ENCODE data around the gene AADAC.
"Not testable (repeated sequence)": the region's sequence is repeated elsewhere in the genome, so short reads cannot be mapped to it uniquely, and the experiment has no call there.

The AADAC gene

GRCh38 chr3:151813799-151814198, at the start of gene AADAC:
Gene AADAC (plus strand): TSS chr3:151814116. CDS start chr3:151814163, 47 bp downstream.
- Histone ChIP-seq H3K4me1 (ENCODE audit: control insufficient read depth, insufficient read depth, low read length) (no peaks in the 10 kb centered on the region), H3K9me3 (ENCODE audit: control insufficient read depth, insufficient read depth, low read length) (no peaks in the 10 kb centered on the region), H3K36me3 (ENCODE audit: control insufficient read depth, insufficient read depth, low read length) (no peaks in the 10 kb centered on the region), H3K27me3 (ENCODE audit: control insufficient read depth, insufficient read depth, low read length) (no peaks in the 10 kb centered on the region), H3K9ac (ENCODE audit: low read depth, low read length) (no peak within 1 kb of the TSS), H3K4me3 (ENCODE audit: low read depth, low read length) (no peak within 1 kb of the TSS)

GRCh38 chr3:151764699-151765098, 49.2 kb upstream of the AADAC start:
- not testable (repeated sequence) for H3K4me3 ChIP-seq (ENCODE audit: low read depth, low read length); H3K4me1 ChIP-seq (ENCODE audit: control insufficient read depth, insufficient read depth, low read length); H3K9ac ChIP-seq (ENCODE audit: low read depth, low read length); H3K9me3 ChIP-seq (ENCODE audit: control insufficient read depth, insufficient read depth, low read length); H3K36me3 ChIP-seq (ENCODE audit: control insufficient read depth, insufficient read depth, low read length); H3K27me3 ChIP-seq (ENCODE audit: control insufficient read depth, insufficient read depth, low read length)

GRCh38 chr3:151765685-151766084, 48.2 kb upstream of the AADAC start:
- no peaks in the 10 kb centered on the region for H3K9me3 ChIP-seq (ENCODE audit: control insufficient read depth, insufficient read depth, low read length)
- H3K36me3 ChIP-seq (ENCODE audit: control insufficient read depth, insufficient read depth, low read length) = no peaks in the 10 kb centered on the region
- no peak overlapping the region for H3K4me3 ChIP-seq (ENCODE audit: low read depth, low read length)
- no peaks in the 10 kb centered on the region for H3K27me3 ChIP-seq (ENCODE audit: control insufficient read depth, insufficient read depth, low read length)
- H3K4me1 ChIP-seq (ENCODE audit: control insufficient read depth, insufficient read depth, low read length) = no peaks in the 10 kb centered on the region
- no peak overlapping the region for H3K9ac ChIP-seq (ENCODE audit: low read depth, low read length)

GRCh38 chr3:151766454-151766853, 47.5 kb upstream of the AADAC start:
- Histone ChIP-seq H3K9ac (ENCODE audit: low read depth, low read length) (no peak overlapping the region), H3K4me3 (ENCODE audit: low read depth, low read length) (no peak overlapping the region), H3K9me3 (ENCODE audit: control insufficient read depth, insufficient read depth, low read length) (no peaks in the 10 kb centered on the region), H3K27me3 (ENCODE audit: control insufficient read depth, insufficient read depth, low read length) (no peaks in the 10 kb centered on the region), H3K36me3 (ENCODE audit: control insufficient read depth, insufficient read depth, low read length) (no peaks in the 10 kb centered on the region), H3K4me1 (ENCODE audit: control insufficient read depth, insufficient read depth, low read length) (no peaks in the 10 kb centered on the region)

- H3K4me3 ChIP-seq (ENCODE audit: low read depth, low read length) = no peak overlapping the region
- no peaks in the 10 kb centered on the region for H3K36me3 ChIP-seq (ENCODE audit: control insufficient read depth, insufficient read depth, low read length)
- no peaks in the 10 kb centered on the region for H3K4me1 ChIP-seq (ENCODE audit: control insufficient read depth, insufficient read depth, low read length)
- no peak overlapping the region for H3K9ac ChIP-seq (ENCODE audit: low read depth, low read length)
- no peaks in the 10 kb centered on the region for H3K9me3 ChIP-seq (ENCODE audit: control insufficient read depth, insufficient read depth, low read length)
- no peaks in the 10 kb centered on the region for H3K27me3 ChIP-seq (ENCODE audit: control insufficient read depth, insufficient read depth, low read length)
These were observed 45.5 kb upstream of the AADAC start for GRCh38 chr3:151768393-151768930.

GRCh38 chr3:151769175-151769574, 44.7 kb upstream of the AADAC start:
- Histone ChIP-seq H3K4me1 (ENCODE audit: control insufficient read depth, insufficient read depth, low read length) (no peaks in the 10 kb centered on the region), H3K27me3 (ENCODE audit: control insufficient read depth, insufficient read depth, low read length) (no peaks in the 10 kb centered on the region), H3K36me3 (ENCODE audit: control insufficient read depth, insufficient read depth, low read length) (no peaks in the 10 kb centered on the region)

GRCh38 chr3:151770956-151771355, 43.0 kb upstream of the AADAC start:
- Histone ChIP-seq H3K4me1 (ENCODE audit: control insufficient read depth, insufficient read depth, low read length) (no peaks in the 10 kb centered on the region), H3K9me3 (ENCODE audit: control insufficient read depth, insufficient read depth, low read length) (no peaks in the 10 kb centered on the region), H3K9ac (ENCODE audit: low read depth, low read length) (no peak overlapping the region), H3K36me3 (ENCODE audit: control insufficient read depth, insufficient read depth, low read length) (no peaks in the 10 kb centered on the region), H3K27me3 (ENCODE audit: control insufficient read depth, insufficient read depth, low read length) (no peaks in the 10 kb centered on the region), H3K4me3 (ENCODE audit: low read depth, low read length) (no peak overlapping the region)

More at GRCh38 chr3:151769175-151769574, 44.7 kb upstream of the AADAC start:
- H3K9me3 ChIP-seq (ENCODE audit: control insufficient read depth, insufficient read depth, low read length) = no peaks in the 10 kb centered on the region
- no peak overlapping the region for H3K9ac ChIP-seq (ENCODE audit: low read depth, low read length)
- H3K4me3 ChIP-seq (ENCODE audit: low read depth, low read length) = no peak overlapping the region

- Histone ChIP-seq H3K27me3 (ENCODE audit: control insufficient read depth, insufficient read depth, low read length) (no peaks in the 10 kb centered on the region), H3K9ac (ENCODE audit: low read depth, low read length) (no peak overlapping the region), H3K4me1 (ENCODE audit: control insufficient read depth, insufficient read depth, low read length) (no peaks in the 10 kb centered on the region), H3K4me3 (ENCODE audit: low read depth, low read length) (no peak overlapping the region), H3K9me3 (ENCODE audit: control insufficient read depth, insufficient read depth, low read length) (no peaks in the 10 kb centered on the region), H3K36me3 (ENCODE audit: control insufficient read depth, insufficient read depth, low read length) (no peaks in the 10 kb centered on the region)
These were observed 41.0 kb upstream of the AADAC start for GRCh38 chr3:151772825-151773480.

- H3K9ac ChIP-seq (ENCODE audit: low read depth, low read length) = no peak overlapping the region
- no peaks in the 10 kb centered on the region for H3K9me3 ChIP-seq (ENCODE audit: control insufficient read depth, insufficient read depth, low read length)
- no peaks in the 10 kb centered on the region for H3K4me1 ChIP-seq (ENCODE audit: control insufficient read depth, insufficient read depth, low read length)
- H3K36me3 ChIP-seq (ENCODE audit: control insufficient read depth, insufficient read depth, low read length) = no peaks in the 10 kb centered on the region
- no peak overlapping the region for H3K4me3 ChIP-seq (ENCODE audit: low read depth, low read length)
- no peaks in the 10 kb centered on the region for H3K27me3 ChIP-seq (ENCODE audit: control insufficient read depth, insufficient read depth, low read length)
These were observed 39.7 kb upstream of the AADAC start for GRCh38 chr3:151774235-151774634.

- Histone ChIP-seq H3K27me3 (ENCODE audit: control insufficient read depth, insufficient read depth, low read length) (no peaks in the 10 kb centered on the region), H3K4me1 (ENCODE audit: control insufficient read depth, insufficient read depth, low read length) (no peaks in the 10 kb centered on the region), H3K36me3 (ENCODE audit: control insufficient read depth, insufficient read depth, low read length) (no peaks in the 10 kb centered on the region), H3K9ac (ENCODE audit: low read depth, low read length) (no peak overlapping the region), H3K4me3 (ENCODE audit: low read depth, low read length) (no peak overlapping the region), H3K9me3 (ENCODE audit: control insufficient read depth, insufficient read depth, low read length) (no peaks in the 10 kb centered on the region)
These were observed 39.0 kb upstream of the AADAC start for GRCh38 chr3:151774910-151775309.

- no peak overlapping the region for H3K9ac ChIP-seq (ENCODE audit: low read depth, low read length)
- H3K9me3 ChIP-seq (ENCODE audit: control insufficient read depth, insufficient read depth, low read length) = no peaks in the 10 kb centered on the region
- H3K36me3 ChIP-seq (ENCODE audit: control insufficient read depth, insufficient read depth, low read length) = no peaks in the 10 kb centered on the region
- no peak overlapping the region for H3K4me3 ChIP-seq (ENCODE audit: low read depth, low read length)
- H3K27me3 ChIP-seq (ENCODE audit: control insufficient read depth, insufficient read depth, low read length) = no peaks in the 10 kb centered on the region
- H3K4me1 ChIP-seq (ENCODE audit: control insufficient read depth, insufficient read depth, low read length) = no peaks in the 10 kb centered on the region
These were observed 38.3 kb upstream of the AADAC start for GRCh38 chr3:151775314-151776258.
